Astrocyte (in vitro differentiated cells and primary cell): ENCODE results near the gene TMEM63A.

Experiments used
- EZH2 ChIP-seq: IDR thresholded peaks from 2 replicates; pipeline ENCODE4 v1.6.1; 2012; ENCODE audit warnings: mild to moderate bottlenecking, low read length, inconsistent platforms; ENCODE audit not compliant: insufficient read depth
- TF ChIP-seq, protein P1 (sequence below): IDR thresholded peaks from 2 replicates; pipeline ENCODE4 v1.5.1; 2011; ENCODE audit warnings: low read depth, mild to moderate bottlenecking, inconsistent platforms, low read length, moderate library complexity; ENCODE audit not compliant: insufficient read depth

DNA sequence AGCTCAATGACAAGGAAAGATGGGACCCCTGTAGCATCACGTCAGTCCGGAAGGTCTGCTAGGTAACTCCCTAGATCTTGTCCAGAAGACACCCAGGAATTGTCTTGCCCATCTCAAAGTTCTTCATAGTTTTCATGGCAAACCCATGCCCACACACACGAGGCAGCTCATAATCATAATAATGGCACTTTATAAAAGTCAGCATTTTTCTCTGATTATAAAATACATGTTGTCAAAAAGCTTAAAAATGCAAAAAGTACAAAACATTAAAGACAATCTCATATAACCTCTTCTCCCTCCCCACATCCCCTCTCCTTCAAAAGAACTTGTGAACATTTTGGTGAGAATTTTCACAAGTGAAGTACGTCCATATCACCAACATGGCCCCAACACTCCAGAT, 41.5 kb downstream of the TMEM63A start:
- TF ChIP-seq, protein P1, sequence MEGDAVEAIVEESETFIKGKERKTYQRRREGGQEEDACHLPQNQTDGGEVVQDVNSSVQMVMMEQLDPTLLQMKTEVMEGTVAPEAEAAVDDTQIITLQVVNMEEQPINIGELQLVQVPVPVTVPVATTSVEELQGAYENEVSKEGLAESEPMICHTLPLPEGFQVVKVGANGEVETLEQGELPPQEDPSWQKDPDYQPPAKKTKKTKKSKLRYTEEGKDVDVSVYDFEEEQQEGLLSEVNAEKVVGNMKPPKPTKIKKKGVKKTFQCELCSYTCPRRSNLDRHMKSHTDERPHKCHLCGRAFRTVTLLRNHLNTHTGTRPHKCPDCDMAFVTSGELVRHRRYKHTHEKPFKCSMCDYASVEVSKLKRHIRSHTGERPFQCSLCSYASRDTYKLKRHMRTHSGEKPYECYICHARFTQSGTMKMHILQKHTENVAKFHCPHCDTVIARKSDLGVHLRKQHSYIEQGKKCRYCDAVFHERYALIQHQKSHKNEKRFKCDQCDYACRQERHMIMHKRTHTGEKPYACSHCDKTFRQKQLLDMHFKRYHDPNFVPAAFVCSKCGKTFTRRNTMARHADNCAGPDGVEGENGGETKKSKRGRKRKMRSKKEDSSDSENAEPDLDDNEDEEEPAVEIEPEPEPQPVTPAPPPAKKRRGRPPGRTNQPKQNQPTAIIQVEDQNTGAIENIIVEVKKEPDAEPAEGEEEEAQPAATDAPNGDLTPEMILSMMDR: no peak
- TF ChIP-seq EZH2: no peak
